ENCODE results near the gene ARL16.

The ARL16 gene

DNA sequence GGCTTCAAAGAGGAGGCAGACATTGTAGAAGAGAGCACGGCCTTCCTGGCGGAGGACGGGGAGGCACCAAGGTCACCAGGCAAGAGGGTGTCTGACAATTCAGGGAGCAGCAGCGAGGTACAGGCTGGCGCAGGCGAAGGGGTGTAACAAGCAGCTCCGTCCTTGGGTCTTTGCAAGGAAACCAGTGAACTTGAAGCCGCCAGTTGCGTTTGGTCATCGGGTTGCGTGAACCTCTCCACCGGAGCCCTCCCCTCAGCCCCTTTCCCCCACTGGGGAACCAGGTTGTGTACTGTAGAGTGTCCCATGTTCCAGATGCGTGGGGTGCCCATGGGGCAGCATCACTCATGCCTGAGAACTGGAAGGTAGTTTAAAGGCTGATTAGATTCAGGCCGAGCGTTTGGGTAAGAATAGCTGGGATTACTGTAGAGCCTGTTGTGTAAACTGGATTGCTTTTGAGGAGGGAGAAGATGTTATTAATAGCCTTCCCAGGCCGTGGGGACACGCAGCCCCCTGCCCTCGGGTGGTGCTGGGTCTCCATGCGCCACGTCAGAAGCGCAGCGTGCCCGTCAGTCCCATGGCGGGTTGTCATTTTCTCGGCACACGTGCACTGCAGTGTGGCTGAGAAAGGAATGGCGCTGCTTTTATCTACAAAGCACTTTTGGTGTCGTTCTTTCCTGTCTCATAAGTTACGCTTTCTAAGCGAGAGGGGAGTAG lies 22.1 kb upstream of the ARL16 start:
- H3K23ac ChIP-seq (ENCODE audit: low read length in 2 of 2), result no peak overlapping the region

DNA sequence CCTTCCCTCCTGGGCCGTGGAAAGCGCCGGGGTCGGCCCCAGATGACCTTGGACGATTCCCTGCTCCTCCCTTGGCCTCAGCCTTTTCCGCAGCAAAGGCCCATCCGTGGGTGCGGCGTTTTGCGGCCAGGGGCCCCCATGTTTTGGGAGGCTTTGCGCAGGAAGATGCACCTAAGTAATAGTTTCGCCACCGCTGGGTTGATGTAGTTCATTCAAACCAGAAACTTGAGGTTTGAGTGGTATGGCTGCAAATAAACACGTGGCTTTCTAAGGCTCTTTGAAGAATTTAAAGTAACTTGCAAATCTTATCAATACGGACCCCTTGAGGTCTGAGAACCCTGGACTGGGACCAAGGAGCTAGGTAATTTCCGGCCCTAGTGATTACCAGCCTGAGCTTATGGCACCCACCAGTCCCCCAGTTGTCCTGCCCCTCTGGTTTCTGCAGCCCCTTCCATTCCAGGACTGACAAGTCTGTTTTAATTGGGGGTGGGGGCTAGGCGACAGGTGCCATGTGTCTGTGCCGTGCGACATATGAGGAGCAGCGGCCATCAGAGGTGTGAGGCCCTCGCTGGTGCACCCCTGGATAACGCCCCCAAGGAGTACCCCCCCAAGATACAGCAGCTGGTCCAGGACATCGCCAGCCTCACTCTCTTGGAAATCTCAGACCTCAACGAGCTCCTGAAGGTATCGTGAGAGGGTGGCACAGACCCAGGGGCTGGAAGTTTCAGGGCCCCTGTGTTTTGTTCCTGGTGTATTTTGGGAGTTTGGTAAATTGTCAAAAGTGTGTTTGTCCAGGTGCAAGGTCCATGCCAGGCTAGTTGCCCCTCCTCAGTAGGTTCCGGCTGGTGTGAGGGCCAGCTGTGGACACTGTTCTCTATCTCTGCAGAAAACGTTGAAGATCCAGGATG lies 20.4 kb upstream of the ARL16 start:
- H2AK5ac ChIP-seq (ENCODE audit: low read length, severe bottlenecking), result no peak overlapping the region
- H3K4me2 ChIP-seq (ENCODE audit: low read length, poor library complexity, severe bottlenecking), result peak overlapping the region; percentile 88
- peak overlapping the region; percentile 16 for H3K27ac ChIP-seq (ENCODE audit: low read length, poor library complexity, severe bottlenecking)
- H2AFZ ChIP-seq (ENCODE audit: low read depth, low read length), result peak overlapping the region; percentile 62
- peaks cover 62 to 72% of the 10 kb centered on the region in 2 experiments for H3K36me3 ChIP-seq (ENCODE audit: control insufficient read depth in 1 of 2, insufficient read depth in 2 of 2, low read depth in 1 of 2, low read length in 2 of 2)
- WGBS, result 35% methylated on average over 27 of the region's 27 CpGs
- peak overlapping the region; percentile 66 for H4K91ac ChIP-seq (ENCODE audit: low read length)
- peak overlapping the region; percentile 92 to 97 for H3K4me3 ChIP-seq (ENCODE audit: insufficient read depth in 1 of 2, low read depth in 1 of 2, low read length in 2 of 2)
- peak overlapping the region; percentile 95 for H2BK15ac ChIP-seq (ENCODE audit: low read depth, poor library complexity, severe bottlenecking)
- H2BK5ac ChIP-seq (ENCODE audit: low read depth, low read length, poor library complexity, severe bottlenecking), result peak overlapping the region; percentile 20
- peak overlapping the region; percentile 92 for H2BK120ac ChIP-seq (ENCODE audit: low read depth, low read length)
- H3K27me3 ChIP-seq (ENCODE audit: control insufficient read depth in 1 of 2, insufficient read depth in 1 of 2, low read length in 2 of 2), result no peaks in the 10 kb centered on the region
- H3K4ac ChIP-seq (ENCODE audit: low read depth in 1 of 2, low read length in 2 of 2), result peak overlapping the region; percentile 73 to 88
- H3K9me3 ChIP-seq (ENCODE audit: control insufficient read depth, low read length), result no peaks in the 10 kb centered on the region
- DNase-seq, result no peak
- peaks cover 29% of the 10 kb centered on the region for H3K4me1 ChIP-seq (ENCODE audit: control insufficient read depth, insufficient read depth, low read depth, low read length)
- H3K79me1 ChIP-seq (replicated peaks; ENCODE audit: low read length, poor library complexity, severe bottlenecking), result peaks cover 26% of the 10 kb centered on the region
- peak overlapping the region; percentile 64 to 83 for H3K14ac ChIP-seq (ENCODE audit: low read length in 2 of 2)
- H2BK12ac ChIP-seq (ENCODE audit: low read length in 2 of 2), result no peak overlapping the region
- peak overlapping the region; percentile 9 to 46 for H3K23ac ChIP-seq (ENCODE audit: low read length in 2 of 2)
- H4K8ac ChIP-seq (ENCODE audit: low read length), result peak overlapping the region; percentile 73
- peak overlapping the region; percentile 99 for H3K9ac ChIP-seq (ENCODE audit: low read length)
- peak overlapping the region; percentile 81 to 91 for H3K18ac ChIP-seq (ENCODE audit: low read depth in 1 of 2, low read length in 2 of 2)

More for the DNA sequence above, 22.1 kb upstream of the ARL16 start:
- Histone ChIP-seq H3K18ac (ENCODE audit: low read depth in 1 of 2, low read length in 2 of 2) (no peak overlapping the region), H4K8ac (ENCODE audit: low read length) (no peak overlapping the region), H3K4me3 (ENCODE audit: insufficient read depth in 1 of 2, low read depth in 1 of 2, low read length in 2 of 2) (no peak overlapping the region), H4K91ac (ENCODE audit: low read length) (no peak overlapping the region), H3K79me1 (replicated peaks; ENCODE audit: low read length, poor library complexity, severe bottlenecking) (peaks cover 25% of the 10 kb centered on the region), H2BK120ac (ENCODE audit: low read depth, low read length) (no peak overlapping the region), H3K4me2 (ENCODE audit: low read length, poor library complexity, severe bottlenecking) (no peak overlapping the region), H2BK15ac (ENCODE audit: low read depth, poor library complexity, severe bottlenecking) (no peak overlapping the region), H3K27ac (ENCODE audit: low read length, poor library complexity, severe bottlenecking) (no peak overlapping the region), H2AK5ac (ENCODE audit: low read length, severe bottlenecking) (no peak overlapping the region), H2BK5ac (ENCODE audit: low read depth, low read length, poor library complexity, severe bottlenecking) (no peak overlapping the region), H2AFZ (ENCODE audit: low read depth, low read length) (no peak overlapping the region), H2BK12ac (ENCODE audit: low read length in 2 of 2) (no peak overlapping the region), H3K27me3 (ENCODE audit: control insufficient read depth in 1 of 2, insufficient read depth in 1 of 2, low read length in 2 of 2) (no peaks in the 10 kb centered on the region), H3K36me3 (ENCODE audit: control insufficient read depth in 1 of 2, insufficient read depth in 2 of 2, low read depth in 1 of 2, low read length in 2 of 2) (peaks cover 51 to 59% of the 10 kb centered on the region in 2 experiments), H3K14ac (ENCODE audit: low read length in 2 of 2) (no peak overlapping the region), H3K4ac (ENCODE audit: low read depth in 1 of 2, low read length in 2 of 2) (no peak overlapping the region), H3K9ac (ENCODE audit: low read length) (no peak overlapping the region), H3K9me3 (ENCODE audit: control insufficient read depth, low read length) (no peaks in the 10 kb centered on the region), H3K4me1 (ENCODE audit: control insufficient read depth, insufficient read depth, low read depth, low read length) (peaks cover 34% of the 10 kb centered on the region)
- no peak for DNase-seq
- WGBS, result 98% methylated on average over 28 of the region's 30 CpGs

DNA sequence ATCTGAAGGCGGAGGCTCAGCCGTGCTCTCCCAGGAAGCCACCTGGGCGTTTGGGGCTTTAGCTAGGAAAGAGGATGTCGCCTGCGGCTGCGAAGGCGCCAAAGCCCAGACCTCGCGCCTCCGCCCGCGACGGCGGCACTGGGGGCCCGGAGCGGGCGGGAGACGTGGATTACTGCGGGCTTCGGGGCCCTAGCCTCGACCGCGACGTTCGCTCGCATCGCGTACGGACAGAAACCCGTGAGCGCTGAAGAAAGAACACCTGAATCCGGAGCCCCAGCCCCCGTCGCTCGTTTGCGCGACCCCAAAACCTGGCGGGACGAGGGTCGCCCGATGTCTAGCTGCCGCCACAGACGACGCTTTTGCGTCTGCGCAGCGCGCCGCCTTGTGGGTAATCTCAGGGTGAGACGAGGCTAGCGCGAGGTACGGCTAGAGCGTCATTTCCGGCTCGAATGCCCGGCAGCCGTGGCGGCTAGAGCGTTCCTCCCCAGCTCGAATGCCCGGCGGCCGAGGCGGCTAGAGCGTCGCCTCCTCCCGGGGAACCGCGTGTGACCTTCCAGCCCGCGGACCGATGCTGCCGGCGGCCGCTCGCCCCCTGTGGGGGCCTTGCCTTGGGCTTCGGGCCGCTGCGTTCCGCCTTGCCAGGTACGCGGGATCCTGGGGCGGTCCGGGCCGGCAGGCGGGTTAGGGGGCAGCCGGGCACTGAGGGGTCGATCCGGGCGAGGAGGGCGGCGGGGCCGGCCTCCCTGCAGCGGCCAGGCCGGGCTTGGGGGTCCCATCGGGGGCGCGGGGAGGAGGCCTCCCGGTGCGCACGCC lies 19.5 kb upstream of the ARL16 start, which contains the start of gene MRPL12:
MRPL12 (plus strand) TSS at position 434 of the 813 bp plus-strand sequence; CDS start at position 569, 135 bp downstream.
- no peaks in the 10 kb centered on the region for H3K9me3 ChIP-seq (ENCODE audit: control insufficient read depth, low read length)
- H3K9ac ChIP-seq (ENCODE audit: low read length), result peak within 1 kb of the TSS; percentile 99
- H2AFZ ChIP-seq (ENCODE audit: low read depth, low read length), result peak within 1 kb of the TSS; percentile 62
- peak within 1 kb of the TSS; percentile 76 for H3K27ac ChIP-seq (ENCODE audit: low read length, poor library complexity, severe bottlenecking)
- H2AK5ac ChIP-seq (ENCODE audit: low read length, severe bottlenecking), result peak within 1 kb of the TSS; percentile 37
- under 1% methylated on average over 102 of the region's 102 CpGs for whole genome bisulfite sequencing
- H3K79me1 ChIP-seq (replicated peaks; ENCODE audit: low read length, poor library complexity, severe bottlenecking), result peaks cover 26% of the 10 kb centered on the region
- H2BK5ac ChIP-seq (ENCODE audit: low read depth, low read length, poor library complexity, severe bottlenecking), result peak within 1 kb of the TSS; percentile 62
- H2BK120ac ChIP-seq (ENCODE audit: low read depth, low read length), result peak within 1 kb of the TSS; percentile 92
- no peak within 1 kb of the TSS for H2BK12ac ChIP-seq (ENCODE audit: low read length in 2 of 2)
- H4K91ac ChIP-seq (ENCODE audit: low read length), result peak within 1 kb of the TSS; percentile 70
- peak; percentile 93 for DNase-seq
- H2BK15ac ChIP-seq (ENCODE audit: low read depth, poor library complexity, severe bottlenecking), result peak within 1 kb of the TSS; percentile 95
- H3K4ac ChIP-seq (ENCODE audit: low read depth in 1 of 2, low read length in 2 of 2), result peak within 1 kb of the TSS; percentile 73 to 88
- peak within 1 kb of the TSS; percentile 86 to 91 for H3K18ac ChIP-seq (ENCODE audit: low read depth in 1 of 2, low read length in 2 of 2)
- H3K36me3 ChIP-seq (ENCODE audit: control insufficient read depth in 1 of 2, insufficient read depth in 2 of 2, low read depth in 1 of 2, low read length in 2 of 2), result peaks cover 66 to 70% of the 10 kb centered on the region in 2 experiments
- peaks cover 29% of the 10 kb centered on the region for H3K4me1 ChIP-seq (ENCODE audit: control insufficient read depth, insufficient read depth, low read depth, low read length)
- peak within 1 kb of the TSS; percentile 64 to 83 for H3K14ac ChIP-seq (ENCODE audit: low read length in 2 of 2)
- peak within 1 kb of the TSS; percentile 88 for H3K4me2 ChIP-seq (ENCODE audit: low read length, poor library complexity, severe bottlenecking)
- H3K23ac ChIP-seq (ENCODE audit: low read length in 2 of 2), result peak within 1 kb of the TSS; percentile 9 to 46
- peak within 1 kb of the TSS; percentile 73 for H4K8ac ChIP-seq (ENCODE audit: low read length)
- H3K4me3 ChIP-seq (ENCODE audit: insufficient read depth in 1 of 2, low read depth in 1 of 2, low read length in 2 of 2), result peak within 1 kb of the TSS; percentile 92 to 97
- H3K27me3 ChIP-seq (ENCODE audit: control insufficient read depth in 1 of 2, insufficient read depth in 1 of 2, low read length in 2 of 2), result no peaks in the 10 kb centered on the region

Data from mesenchymal stem cell (in vitro differentiated cells and primary cell).